ENCODE measurements around the gene LTBR. TPM values are rescaled to one million over a fixed set of nuclear protein-coding genes. Genes with fewer than 3 reads are reported as not detected.

The LTBR gene
- total and polyA plus RNA-seq, 2 donors (not counting 1 experiment from before 2014, with no cell fraction given), result 55.7 to 78.4 TPM

DNA sequence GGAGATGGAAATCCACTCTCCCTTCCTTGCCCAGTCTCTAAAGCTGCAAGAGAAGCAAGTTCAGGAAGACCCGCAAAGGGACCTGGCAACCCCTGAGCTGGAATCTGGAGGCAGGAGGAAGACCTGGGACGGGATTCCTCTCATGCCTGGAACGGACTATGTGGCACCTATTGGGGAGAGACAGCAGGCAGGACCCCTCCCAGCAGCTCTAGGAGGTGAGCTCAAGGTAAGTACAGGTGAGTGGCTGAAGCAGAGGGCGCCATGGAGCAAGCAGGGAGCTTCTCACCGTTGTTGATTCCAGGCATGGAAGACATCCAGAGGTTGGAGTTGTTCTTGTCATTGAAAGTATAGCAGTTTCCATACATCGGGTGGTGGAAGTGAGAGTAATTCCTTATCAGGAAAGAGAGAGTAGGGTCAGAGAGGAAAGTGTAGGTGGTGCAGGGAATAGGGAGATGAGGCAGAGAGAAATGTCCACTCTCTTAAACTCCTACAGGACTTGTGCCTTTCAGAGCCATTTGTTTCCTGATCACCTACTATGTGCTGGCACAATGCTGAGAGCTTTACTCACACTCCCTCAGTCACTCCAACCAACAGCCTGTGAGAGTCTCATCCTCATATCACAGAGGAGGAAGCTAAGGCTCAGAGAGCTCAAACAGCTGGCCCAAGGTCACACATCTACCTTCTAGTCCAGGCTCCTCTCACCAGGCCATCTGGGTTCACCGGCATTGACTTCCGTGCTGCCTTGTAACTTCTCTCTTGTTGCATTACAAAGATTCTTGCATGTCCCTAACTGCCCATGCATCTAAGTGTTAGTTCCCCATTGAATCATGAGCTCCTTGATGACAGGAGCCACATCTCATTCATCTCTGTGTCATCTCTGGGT, 28.2 kb upstream of the LTBR start:
- Histone ChIP-seq H3K4me2 (ENCODE audit: extremely low read depth, insufficient read depth, low read length) (no peak overlapping the region), H3K27me3 (ENCODE audit: control insufficient read depth, insufficient read depth, low read length) (peaks cover 13% of the 10 kb centered on the region), H3K27ac (ENCODE audit: insufficient read depth, low read length) (no peak overlapping the region), H3K4me1 (ENCODE audit: control insufficient read depth, extremely low read depth, insufficient read depth, low read length) (no peaks in the 10 kb centered on the region), H3K9ac (ENCODE audit: insufficient read depth, low read length) (no peak overlapping the region), H4K20me1 (ENCODE audit: control insufficient read depth, extremely low read depth, insufficient read depth, low read length) (no peaks in the 10 kb centered on the region), H2AFZ (ENCODE audit: low read length) (no peak overlapping the region), H3K4me3 (replicated peaks in 1 of 4; ENCODE audit: control extremely low read depth in 1 of 4, insufficient read depth in 1 of 4, low read depth in 3 of 4, low read length in 4 of 4) (no peak overlapping the region), H3K36me3 (ENCODE audit: control insufficient read depth, insufficient read depth, low read length) (no peaks in the 10 kb centered on the region), H3K9me3 (ENCODE audit: control insufficient read depth, insufficient read depth, low read depth, low read length) (no peaks in the 10 kb centered on the region), H3K79me2 (ENCODE audit: control insufficient read depth, insufficient read depth, low read length) (no peaks in the 10 kb centered on the region)
- DNase-seq (ENCODE audit: low read depth in 2 of 2), result no peak
- TF ChIP-seq, protein P1, sequence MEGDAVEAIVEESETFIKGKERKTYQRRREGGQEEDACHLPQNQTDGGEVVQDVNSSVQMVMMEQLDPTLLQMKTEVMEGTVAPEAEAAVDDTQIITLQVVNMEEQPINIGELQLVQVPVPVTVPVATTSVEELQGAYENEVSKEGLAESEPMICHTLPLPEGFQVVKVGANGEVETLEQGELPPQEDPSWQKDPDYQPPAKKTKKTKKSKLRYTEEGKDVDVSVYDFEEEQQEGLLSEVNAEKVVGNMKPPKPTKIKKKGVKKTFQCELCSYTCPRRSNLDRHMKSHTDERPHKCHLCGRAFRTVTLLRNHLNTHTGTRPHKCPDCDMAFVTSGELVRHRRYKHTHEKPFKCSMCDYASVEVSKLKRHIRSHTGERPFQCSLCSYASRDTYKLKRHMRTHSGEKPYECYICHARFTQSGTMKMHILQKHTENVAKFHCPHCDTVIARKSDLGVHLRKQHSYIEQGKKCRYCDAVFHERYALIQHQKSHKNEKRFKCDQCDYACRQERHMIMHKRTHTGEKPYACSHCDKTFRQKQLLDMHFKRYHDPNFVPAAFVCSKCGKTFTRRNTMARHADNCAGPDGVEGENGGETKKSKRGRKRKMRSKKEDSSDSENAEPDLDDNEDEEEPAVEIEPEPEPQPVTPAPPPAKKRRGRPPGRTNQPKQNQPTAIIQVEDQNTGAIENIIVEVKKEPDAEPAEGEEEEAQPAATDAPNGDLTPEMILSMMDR (conservative IDR thresholded peaks at IDR 0.05 in 1 of 2, IDR thresholded peaks at IDR 0.05 in 1 of 2; ENCODE audit: low read depth in 1 of 2, low read length in 2 of 2), result no peak
- no peak for TF ChIP-seq EZH2 (IDR thresholded peaks at IDR 0.05; ENCODE audit: low read length, missing control alignments)

DNA sequence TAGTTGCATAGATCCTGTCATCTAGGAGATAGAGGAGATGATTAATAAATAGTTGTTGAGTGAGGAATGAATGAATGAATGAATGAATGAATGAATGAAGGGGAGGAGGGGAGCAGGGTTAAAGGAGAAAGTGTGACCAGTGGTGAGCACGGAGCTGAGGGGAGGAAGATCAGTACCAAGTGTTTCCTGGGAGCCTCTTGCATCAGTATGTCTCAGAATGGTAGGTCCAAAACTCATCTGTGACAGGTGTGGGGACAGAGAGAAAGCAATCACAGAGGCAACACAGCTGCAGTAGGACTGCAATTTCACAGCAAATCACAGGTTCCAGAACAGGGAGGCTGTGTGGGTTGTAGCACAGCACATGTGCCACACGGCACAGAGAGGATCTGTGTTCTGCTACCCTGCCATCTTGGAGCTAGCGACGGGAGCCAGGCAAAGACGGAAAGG, 27.6 kb upstream of the LTBR start:
- Histone ChIP-seq H3K4me2 (ENCODE audit: extremely low read depth, insufficient read depth, low read length) (no peak overlapping the region), H3K9ac (ENCODE audit: insufficient read depth, low read length) (no peak overlapping the region), H3K27ac (ENCODE audit: insufficient read depth, low read length) (no peak overlapping the region), H2AFZ (ENCODE audit: low read length) (no peak overlapping the region), H3K9me3 (ENCODE audit: control insufficient read depth, insufficient read depth, low read depth, low read length) (no peaks in the 10 kb centered on the region), H3K27me3 (ENCODE audit: control insufficient read depth, insufficient read depth, low read length) (peaks cover 13% of the 10 kb centered on the region), H3K36me3 (ENCODE audit: control insufficient read depth, insufficient read depth, low read length) (no peaks in the 10 kb centered on the region), H3K4me3 (replicated peaks in 1 of 4; ENCODE audit: control extremely low read depth in 1 of 4, insufficient read depth in 1 of 4, low read depth in 3 of 4, low read length in 4 of 4) (no peak overlapping the region), H3K79me2 (ENCODE audit: control insufficient read depth, insufficient read depth, low read length) (no peaks in the 10 kb centered on the region), H4K20me1 (ENCODE audit: control insufficient read depth, extremely low read depth, insufficient read depth, low read length) (no peaks in the 10 kb centered on the region), H3K4me1 (ENCODE audit: control insufficient read depth, extremely low read depth, insufficient read depth, low read length) (no peaks in the 10 kb centered on the region)
- TF ChIP-seq EZH2 (IDR thresholded peaks at IDR 0.05; ENCODE audit: low read length, missing control alignments), result no peak
- TF ChIP-seq, protein P1 (conservative IDR thresholded peaks at IDR 0.05 in 1 of 2, IDR thresholded peaks at IDR 0.05 in 1 of 2; ENCODE audit: low read depth in 1 of 2, low read length in 2 of 2), result no peak
- DNase-seq (ENCODE audit: low read depth in 2 of 2), result no peak

DNA sequence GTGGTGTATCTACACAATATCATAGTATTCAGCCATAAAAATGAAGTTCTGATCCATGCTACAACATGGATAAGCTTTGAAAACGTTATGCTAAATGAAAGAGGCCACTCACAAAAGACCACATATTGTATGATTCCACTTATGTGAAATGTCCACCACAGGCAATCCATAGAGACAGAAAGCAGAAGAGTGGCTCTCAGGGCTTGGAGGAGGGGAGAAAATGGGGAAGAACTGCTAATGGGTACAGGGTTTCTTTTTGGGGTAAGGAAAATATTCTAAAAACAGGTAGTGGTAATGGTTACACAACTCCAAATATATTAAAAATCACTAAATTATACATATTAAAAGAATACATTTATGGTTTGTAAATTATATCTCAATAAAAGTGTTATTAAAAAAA, 25.1 kb upstream of the LTBR start:
- H3K4me3 ChIP-seq (replicated peaks in 1 of 4; ENCODE audit: control extremely low read depth in 1 of 4, insufficient read depth in 1 of 4, low read depth in 3 of 4, low read length in 4 of 4), result no peak overlapping the region
- peaks cover 13% of the 10 kb centered on the region for H3K27me3 ChIP-seq (ENCODE audit: control insufficient read depth, insufficient read depth, low read length)
- TF ChIP-seq, protein P1 (conservative IDR thresholded peaks at IDR 0.05 in 1 of 2, IDR thresholded peaks at IDR 0.05 in 1 of 2; ENCODE audit: low read depth in 1 of 2, low read length in 2 of 2), result no peak
- TF ChIP-seq EZH2 (IDR thresholded peaks at IDR 0.05; ENCODE audit: low read length, missing control alignments), result no peak
- no peaks in the 10 kb centered on the region for H4K20me1 ChIP-seq (ENCODE audit: control insufficient read depth, extremely low read depth, insufficient read depth, low read length)
- H3K79me2 ChIP-seq (ENCODE audit: control insufficient read depth, insufficient read depth, low read length), result no peaks in the 10 kb centered on the region
- no peak overlapping the region for H3K9ac ChIP-seq (ENCODE audit: insufficient read depth, low read length)
- H3K9me3 ChIP-seq (ENCODE audit: control insufficient read depth, insufficient read depth, low read depth, low read length), result no peaks in the 10 kb centered on the region
- no peak for DNase-seq (ENCODE audit: low read depth in 2 of 2)
- H2AFZ ChIP-seq (ENCODE audit: low read length), result no peak overlapping the region
- no peaks in the 10 kb centered on the region for H3K36me3 ChIP-seq (ENCODE audit: control insufficient read depth, insufficient read depth, low read length)
- H3K4me2 ChIP-seq (ENCODE audit: extremely low read depth, insufficient read depth, low read length), result no peak overlapping the region
- H3K4me1 ChIP-seq (ENCODE audit: control insufficient read depth, extremely low read depth, insufficient read depth, low read length), result peaks cover 2% of the 10 kb centered on the region
- no peak overlapping the region for H3K27ac ChIP-seq (ENCODE audit: insufficient read depth, low read length)

Data from fibroblast of lung (primary cell).